ENCODE data around the gene CCNDBP1. TPM values are rescaled to one million over a fixed set of nuclear protein-coding genes. Genes with fewer than 3 reads are reported as not detected.

The CCNDBP1 gene, protein sequence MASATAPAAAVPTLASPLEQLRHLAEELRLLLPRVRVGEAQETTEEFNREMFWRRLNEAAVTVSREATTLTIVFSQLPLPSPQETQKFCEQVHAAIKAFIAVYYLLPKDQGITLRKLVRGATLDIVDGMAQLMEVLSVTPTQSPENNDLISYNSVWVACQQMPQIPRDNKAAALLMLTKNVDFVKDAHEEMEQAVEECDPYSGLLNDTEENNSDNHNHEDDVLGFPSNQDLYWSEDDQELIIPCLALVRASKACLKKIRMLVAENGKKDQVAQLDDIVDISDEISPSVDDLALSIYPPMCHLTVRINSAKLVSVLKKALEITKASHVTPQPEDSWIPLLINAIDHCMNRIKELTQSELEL
- polyA plus RNA-seq = 10 to 100 TPM; 43.3 to 98.0 (median 75.3) TPM
- long read RNA-seq, donor 1 = 0 reads
- long read RNA-seq, donor 2, transcript CCNDBP1-201 (11 exons, 3,660 nt) = major isoform, 8 of 14 reads
- long read RNA-seq, donor 2, partial matches to known transcripts = 0 of 14 reads
- long read RNA-seq, donor 2, other reads (novel, unspliced or antisense) = 0 of 14 reads
- long read RNA-seq, donor 3, transcript CCNDBP1-201 (11 exons, 3,660 nt) = major isoform, 7 of 12 reads
- long read RNA-seq, donor 3, partial matches to known transcripts = 0 of 12 reads
- long read RNA-seq, donor 3, other reads (novel, unspliced or antisense) = 0 of 12 reads
- long read RNA-seq, donor 4 = 0 reads
- long read RNA-seq, donor 5, partial matches to known transcripts = 5 of 10 reads
- long read RNA-seq, donor 5, other reads (novel, unspliced or antisense) = 0 of 10 reads
- long read RNA-seq, donor 6, transcript CCNDBP1-201 (11 exons, 3,660 nt) = major isoform, 11 of 17 reads
- long read RNA-seq, donor 6, partial matches to known transcripts = 0 of 17 reads
- long read RNA-seq, donor 6, other reads (novel, unspliced or antisense) = 0 of 17 reads
- long read RNA-seq, donor 7, transcript CCNDBP1-201 (11 exons, 3,660 nt) = major isoform, 33 of 55 reads
- long read RNA-seq, donor 7, transcript CCNDBP1-207 (2 exons, 750 nt) = minor isoform, 11 of 55 reads
- long read RNA-seq, donor 7, partial matches to known transcripts = 7 of 55 reads
- long read RNA-seq, donor 7, other reads (novel, unspliced or antisense) = 0 of 55 reads
- long read RNA-seq, donor 8, partial matches to known transcripts = 0 of 2 reads
- long read RNA-seq, donor 8, other reads (novel, unspliced or antisense) = 0 of 2 reads
- long read RNA-seq, donor 9, partial matches to known transcripts = 0 of 7 reads
- long read RNA-seq, donor 9, other reads (novel, unspliced or antisense) = 0 of 7 reads
- long read RNA-seq, donor 10, transcript CCNDBP1-207 (2 exons, 750 nt) = minor isoform, 10 of 33 reads
- long read RNA-seq, donor 10, transcript CCNDBP1-208 (12 exons, 1,634 nt) = minor isoform, 6 of 33 reads
- long read RNA-seq, donor 10, transcript CCNDBP1-201 (11 exons, 3,660 nt) = major isoform, 17 of 33 reads
- long read RNA-seq, donor 10, partial matches to known transcripts = 0 of 33 reads
- long read RNA-seq, donor 10, other reads (novel, unspliced or antisense) = 0 of 33 reads

DNA sequence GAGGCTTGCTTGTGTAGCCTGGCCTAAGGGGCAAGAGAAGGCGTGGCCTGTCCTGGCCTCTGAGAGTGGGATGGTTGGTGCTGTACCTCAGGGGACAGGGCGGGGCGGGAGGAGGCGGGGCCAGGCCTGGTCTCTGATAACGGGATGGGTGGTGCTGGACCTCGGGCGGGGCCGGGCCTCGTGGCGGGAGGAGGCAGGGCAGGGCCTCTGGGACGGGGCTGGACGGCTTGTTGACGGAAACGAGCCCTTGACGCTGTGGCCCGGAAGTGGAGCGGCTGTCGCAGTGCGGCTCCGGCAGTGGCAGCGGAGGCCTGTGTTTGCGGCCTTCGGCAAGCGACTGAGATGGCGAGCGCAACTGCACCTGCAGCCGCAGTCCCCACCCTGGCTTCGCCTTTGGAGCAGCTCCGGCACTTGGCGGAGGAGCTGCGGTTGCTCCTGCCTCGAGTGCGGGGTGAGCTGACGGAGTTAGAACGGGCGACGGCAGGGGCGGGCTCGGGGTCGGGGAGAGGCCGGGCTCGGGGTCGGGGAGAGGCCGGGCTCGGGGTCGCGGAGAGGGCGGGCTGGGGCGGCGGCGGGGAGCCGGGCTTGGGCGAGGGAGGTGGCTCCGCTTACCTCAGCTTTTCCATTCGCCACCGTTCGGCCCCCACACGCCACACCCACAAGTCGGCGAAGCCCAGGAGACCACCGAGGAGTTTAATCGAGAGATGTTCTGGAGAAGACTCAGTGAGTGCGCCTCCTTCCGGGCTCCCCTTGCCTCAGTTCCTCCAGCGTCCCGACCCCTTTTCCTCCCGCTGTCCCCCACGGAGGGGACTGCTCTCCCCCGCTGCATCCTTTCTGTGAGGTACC, at the start of gene CCNDBP1:
Gene CCNDBP1, plus strand, starts transcription at position 247 of the 846 bp plus-strand sequence. Its CDS starts 96 bp downstream, at position 343.
- H3K4me3 ChIP-seq (ENCODE audit: low read depth in 1 of 3, low read length in 3 of 3) = peak within 1 kb of the TSS; percentile 66 to 86 (median 77)
- H3K9me3 ChIP-seq (ENCODE audit: control insufficient read depth in 2 of 2, insufficient read depth in 1 of 2, low read depth in 1 of 2, low read length in 1 of 2) = no peaks in the 10 kb centered on the region
- H3K27me3 ChIP-seq (ENCODE audit: control insufficient read depth in 3 of 3, insufficient read depth in 3 of 3, low read length in 3 of 3) = no peaks in the 10 kb centered on the region
- H3K4me1 ChIP-seq (ENCODE audit: control insufficient read depth in 3 of 3, insufficient read depth in 2 of 3, low read depth in 1 of 3, low read length in 2 of 3) = peaks cover 0 to 2% (median 0%) of the 10 kb centered on the region in 3 donors
- H3K36me3 ChIP-seq (ENCODE audit: control insufficient read depth in 3 of 3, insufficient read depth in 2 of 3, low read depth in 1 of 3, low read length in 3 of 3) = peaks cover 3 to 28% (median 5%) of the 10 kb centered on the region in 3 donors
- H3K27ac ChIP-seq (ENCODE audit: low read depth in 1 of 3, low read length in 2 of 3) = peak within 1 kb of the TSS; percentile 84 to 97 (median 91)
- FAIRE-seq = no peak
- DNase-seq = peak; percentile 96
- WGBS, 3 donors = 0% methylated on average over 42 to 69 of the region's 69 CpGs

DNA sequence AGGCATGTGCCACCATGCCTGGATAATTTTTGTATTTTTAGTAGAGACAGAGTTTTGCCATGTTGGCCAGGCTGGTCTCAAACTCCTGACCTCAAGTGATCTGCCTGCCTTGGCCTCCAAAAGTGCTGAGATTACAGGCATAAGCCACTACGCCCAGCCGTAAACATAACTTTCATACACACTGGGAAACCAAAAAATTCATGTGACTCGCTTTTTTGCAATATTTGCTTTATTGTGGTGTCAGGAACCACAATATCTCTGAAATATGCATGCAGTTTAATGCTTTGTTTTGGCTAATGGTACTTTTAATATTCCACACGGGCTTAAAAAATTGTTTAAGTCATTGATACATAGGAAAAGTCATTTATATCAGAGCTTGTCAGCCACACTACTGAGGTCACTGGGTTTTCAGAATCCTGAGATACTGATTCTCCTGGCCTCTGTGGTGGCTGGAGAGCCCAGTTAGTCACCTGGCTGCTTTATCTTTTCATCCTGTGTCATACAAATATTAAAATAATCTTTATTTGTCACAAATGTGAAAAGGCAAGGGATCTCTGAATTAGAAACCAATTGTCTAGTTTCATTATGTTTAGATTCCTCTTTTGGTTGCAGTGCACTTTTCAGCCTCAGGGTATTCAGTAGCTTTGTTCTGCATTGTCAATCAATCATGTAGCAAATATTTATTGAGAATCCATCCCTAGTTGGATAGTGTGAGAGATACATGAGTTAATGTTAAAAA, 41.8 kb upstream of the CCNDBP1 start:
- Histone ChIP-seq H3K27me3 (ENCODE audit: control insufficient read depth in 3 of 3, insufficient read depth in 3 of 3, low read length in 3 of 3) (no peaks in the 10 kb centered on the region), H3K36me3 (ENCODE audit: control insufficient read depth in 3 of 3, insufficient read depth in 2 of 3, low read depth in 1 of 3, low read length in 3 of 3) (peaks cover 4 to 21% (median 5%) of the 10 kb centered on the region in 3 donors), H3K4me3 (ENCODE audit: low read depth in 1 of 3, low read length in 3 of 3) (no peak overlapping the region), H3K27ac (ENCODE audit: low read depth in 1 of 3, low read length in 2 of 3) (no peak overlapping the region), H3K4me1 (ENCODE audit: control insufficient read depth in 3 of 3, insufficient read depth in 2 of 3, low read depth in 1 of 3, low read length in 2 of 3) (no peaks in the 10 kb centered on the region), H3K9me3 (ENCODE audit: control insufficient read depth in 2 of 2, insufficient read depth in 1 of 2, low read depth in 1 of 2, low read length in 1 of 2) (peaks cover 0 to 7% of the 10 kb centered on the region in 2 donors)
- DNase-seq = no peak
- 77 to 90% (median 88%) methylated on average over 4 of the region's 4 CpGs for WGBS, 3 donors
- FAIRE-seq = no peak

DNA sequence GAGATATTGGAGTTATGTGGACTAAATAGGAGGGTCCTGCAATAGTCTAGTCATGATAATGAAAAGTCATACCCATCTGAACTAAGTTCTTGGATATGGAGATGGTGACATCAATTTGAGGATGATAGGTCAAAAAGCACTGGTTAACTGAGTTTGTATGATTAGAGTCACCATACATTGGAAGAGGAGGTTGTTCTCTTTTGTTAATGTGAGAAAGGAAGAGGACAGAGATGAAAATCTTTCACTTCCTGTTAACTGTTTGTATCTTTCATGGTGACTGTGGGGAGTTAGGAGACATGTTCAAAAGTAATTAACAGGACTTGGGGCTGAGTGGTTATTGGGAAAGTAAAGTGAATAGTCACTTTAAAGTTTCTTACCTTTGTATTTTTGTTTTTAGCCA, 40.7 kb upstream of the CCNDBP1 start:
- peaks cover 0 to 7% of the 10 kb centered on the region in 2 donors for H3K9me3 ChIP-seq (ENCODE audit: control insufficient read depth in 2 of 2, insufficient read depth in 1 of 2, low read depth in 1 of 2, low read length in 1 of 2)
- DNase-seq (no peak), FAIRE-seq (no peak)
- no peak overlapping the region for H3K27ac ChIP-seq (ENCODE audit: low read depth in 1 of 3, low read length in 2 of 3)
- no peak overlapping the region for H3K4me3 ChIP-seq (ENCODE audit: low read depth in 1 of 3, low read length in 3 of 3)
- H3K4me1 ChIP-seq (ENCODE audit: control insufficient read depth in 3 of 3, insufficient read depth in 2 of 3, low read depth in 1 of 3, low read length in 2 of 3) = no peaks in the 10 kb centered on the region
- no peaks in the 10 kb centered on the region for H3K27me3 ChIP-seq (ENCODE audit: control insufficient read depth in 3 of 3, insufficient read depth in 3 of 3, low read length in 3 of 3)
- H3K36me3 ChIP-seq (ENCODE audit: control insufficient read depth in 3 of 3, insufficient read depth in 2 of 3, low read depth in 1 of 3, low read length in 3 of 3) = peaks cover 3 to 18% (median 10%) of the 10 kb centered on the region in 3 donors

DNA sequence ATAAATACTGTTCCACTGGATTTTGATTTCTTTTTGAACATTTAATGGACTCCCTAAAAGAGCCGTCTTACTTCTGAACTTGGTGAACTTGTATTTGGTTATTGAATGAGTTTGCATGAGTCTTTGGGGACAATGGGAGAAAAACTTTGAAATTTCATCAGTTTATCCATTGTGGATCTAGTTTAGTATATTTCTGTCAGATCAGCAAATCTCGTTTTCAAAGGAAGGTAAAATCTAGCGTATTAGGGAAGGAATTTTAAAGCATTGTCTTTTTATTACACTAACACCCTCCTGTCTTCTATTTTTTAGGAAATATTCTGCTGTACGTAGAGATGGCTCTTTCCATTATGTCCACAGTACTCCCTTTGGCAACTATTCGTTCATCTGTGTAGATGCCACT, 39.0 kb upstream of the CCNDBP1 start:
- no peaks in the 10 kb centered on the region for H3K9me3 ChIP-seq (ENCODE audit: control insufficient read depth in 2 of 2, insufficient read depth in 1 of 2, low read depth in 1 of 2, low read length in 1 of 2)
- FAIRE-seq = no peak
- no peak overlapping the region for H3K27ac ChIP-seq (ENCODE audit: low read depth in 1 of 3, low read length in 2 of 3)
- no peak overlapping the region for H3K4me3 ChIP-seq (ENCODE audit: low read depth in 1 of 3, low read length in 3 of 3)
- WGBS, 3 donors = 89 to 92% (median 91%) methylated on average over 5 of the region's 5 CpGs
- no peaks in the 10 kb centered on the region for H3K4me1 ChIP-seq (ENCODE audit: control insufficient read depth in 3 of 3, insufficient read depth in 2 of 3, low read depth in 1 of 3, low read length in 2 of 3)
- no peak for DNase-seq
- H3K27me3 ChIP-seq (ENCODE audit: control insufficient read depth in 3 of 3, insufficient read depth in 3 of 3, low read length in 3 of 3) = no peaks in the 10 kb centered on the region
- H3K36me3 ChIP-seq (ENCODE audit: control insufficient read depth in 3 of 3, insufficient read depth in 2 of 3, low read depth in 1 of 3, low read length in 3 of 3) = peaks cover 2 to 11% (median 9%) of the 10 kb centered on the region in 3 donors

DNA sequence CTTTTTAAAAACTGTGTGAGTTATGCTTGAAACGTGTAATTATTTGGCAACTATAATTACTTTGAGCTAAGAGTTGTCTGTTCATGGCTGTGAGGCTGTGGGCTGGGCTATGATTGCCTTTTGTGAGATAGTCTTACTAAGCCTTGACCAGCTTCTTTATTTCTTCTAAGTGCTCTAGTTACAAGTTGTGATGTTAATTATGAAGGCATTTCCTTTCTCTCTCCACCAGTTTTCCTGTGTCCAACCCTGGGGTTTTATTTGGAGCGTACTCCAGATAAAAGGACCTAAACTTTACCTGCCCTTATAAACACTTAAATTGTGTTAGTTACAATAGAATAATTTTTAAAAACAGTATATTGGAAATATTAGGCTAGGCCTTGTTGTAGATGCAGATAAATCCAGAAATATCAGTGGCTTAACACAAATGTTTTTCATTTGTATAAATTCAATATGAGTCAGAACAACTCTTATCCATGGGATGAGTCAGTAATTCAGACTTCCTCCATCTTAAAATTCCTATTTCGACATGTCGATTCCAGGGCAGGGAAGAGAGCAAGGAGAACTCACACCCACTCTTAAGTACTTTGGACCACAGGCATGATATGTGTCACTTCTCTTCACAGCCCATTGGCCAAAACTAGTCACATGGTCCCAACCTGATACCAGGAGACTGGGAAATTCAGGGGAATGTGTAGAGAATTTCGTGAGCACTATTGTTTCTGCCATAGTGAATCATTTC, 34.8 kb upstream of the CCNDBP1 start:
- no peaks in the 10 kb centered on the region for H3K27me3 ChIP-seq (ENCODE audit: control insufficient read depth in 3 of 3, insufficient read depth in 3 of 3, low read length in 3 of 3)
- FAIRE-seq (no peak), DNase-seq (peak in 1 of 2 donors; percentile 36)
- WGBS, 3 donors = 88 to 96% (median 90%) methylated on average over 5 of the region's 5 CpGs
- H3K4me3 ChIP-seq (ENCODE audit: low read depth in 1 of 3, low read length in 3 of 3) = no peak overlapping the region
- no peaks in the 10 kb centered on the region for H3K4me1 ChIP-seq (ENCODE audit: control insufficient read depth in 3 of 3, insufficient read depth in 2 of 3, low read depth in 1 of 3, low read length in 2 of 3)
- H3K27ac ChIP-seq (ENCODE audit: low read depth in 1 of 3, low read length in 2 of 3) = no peak overlapping the region
- H3K9me3 ChIP-seq (ENCODE audit: control insufficient read depth in 2 of 2, insufficient read depth in 1 of 2, low read depth in 1 of 2, low read length in 1 of 2) = no peaks in the 10 kb centered on the region
- peaks cover 2 to 17% (median 11%) of the 10 kb centered on the region in 3 donors for H3K36me3 ChIP-seq (ENCODE audit: control insufficient read depth in 3 of 3, insufficient read depth in 2 of 3, low read depth in 1 of 3, low read length in 3 of 3)

DNA sequence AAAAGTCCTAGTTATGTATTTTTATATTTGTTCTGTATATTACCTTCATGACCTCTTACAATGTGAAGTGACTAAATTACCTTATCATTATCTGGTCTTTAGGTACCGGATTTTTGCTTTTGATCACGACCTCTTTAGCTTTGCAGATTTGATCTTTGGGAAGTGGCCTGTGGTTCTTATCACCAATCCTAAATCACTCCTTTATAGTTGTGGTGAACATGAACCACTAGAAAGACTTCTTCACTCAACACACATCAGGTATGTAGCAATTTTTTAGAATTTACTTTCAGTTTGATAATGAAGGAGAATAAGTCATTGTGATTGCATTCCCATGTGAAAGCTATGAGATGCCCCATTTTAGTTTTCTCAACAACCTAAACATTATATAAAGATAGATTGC, 33.5 kb upstream of the CCNDBP1 start:
- H3K27me3 ChIP-seq (ENCODE audit: control insufficient read depth in 3 of 3, insufficient read depth in 3 of 3, low read length in 3 of 3) = no peaks in the 10 kb centered on the region
- no peak overlapping the region for H3K27ac ChIP-seq (ENCODE audit: low read depth in 1 of 3, low read length in 2 of 3)
- 68 to 90% (median 78%) methylated on average over 2 of the region's 2 CpGs for WGBS, 3 donors
- no peak overlapping the region for H3K4me3 ChIP-seq (ENCODE audit: low read depth in 1 of 3, low read length in 3 of 3)
- peaks cover 2 to 17% (median 9%) of the 10 kb centered on the region in 3 donors for H3K36me3 ChIP-seq (ENCODE audit: control insufficient read depth in 3 of 3, insufficient read depth in 2 of 3, low read depth in 1 of 3, low read length in 3 of 3)
- no peaks in the 10 kb centered on the region for H3K9me3 ChIP-seq (ENCODE audit: control insufficient read depth in 2 of 2, insufficient read depth in 1 of 2, low read depth in 1 of 2, low read length in 1 of 2)
- DNase-seq = no peak
- FAIRE-seq = no peak
- H3K4me1 ChIP-seq (ENCODE audit: control insufficient read depth in 3 of 3, insufficient read depth in 2 of 3, low read depth in 1 of 3, low read length in 2 of 3) = no peaks in the 10 kb centered on the region

Data from small intestine (tissue), 16 donors.